ENCODE measurements around the gene MICU2. TPM values are rescaled to one million over a fixed set of nuclear protein-coding genes. Genes with fewer than 3 reads are reported as not detected.

MICU2 gene
- total and polyA plus RNA-seq, 2 of the 13 experiments (the other 11 are each of a cell fraction or from before 2014, with no cell fraction given) = 31.7 to 42.4 TPM

GRCh38 chr13:21476893-21477472, 127.0 kb downstream of the MICU2 start (continued):
- peak; percentile 69; the same call in 1 of the 2 replicates for TF ChIP-seq ZNF337 (CRISPR knock-in tag; IDR thresholded peaks at IDR 0.05; ENCODE audit: borderline replicate concordance, low read depth)
- TF ChIP-seq HIC2 (CRISPR knock-in tag; IDR thresholded peaks at IDR 0.05; ENCODE audit: low read depth) = no peak
- no peak for TF ChIP-seq KMT2B (CRISPR knock-in tag; IDR thresholded peaks at IDR 0.05)
- TF ChIP-seq HNRNPK (IDR thresholded peaks at IDR 0.05; ENCODE audit: low read depth, low read length, poor library complexity, severe bottlenecking) = no peak
- no peak for TF ChIP-seq FOXJ3 (CRISPR knock-in tag; IDR thresholded peaks at IDR 0.05; ENCODE audit: borderline replicate concordance)
- no peak for TF ChIP-seq HOXA5 (CRISPR knock-in tag; IDR thresholded peaks at IDR 0.05)
- peak; percentile 13 for TF ChIP-seq TEAD3 (CRISPR knock-in tag; optimal IDR thresholded peaks at IDR 0.05; ENCODE audit: borderline replicate concordance)
- TF ChIP-seq ZNF660 (CRISPR knock-in tag; IDR thresholded peaks at IDR 0.05; ENCODE audit: borderline replicate concordance, low read depth) = no peak
- TF ChIP-seq CREM (IDR thresholded peaks at IDR 0.05) = no peak
- no peak for TF ChIP-seq CREM (CRISPR knock-in tag; IDR thresholded peaks at IDR 0.05)
- no peak for TF ChIP-seq ZBTB1 (CRISPR knock-in tag; IDR thresholded peaks at IDR 0.05; ENCODE audit: borderline replicate concordance)
- no peak for TF ChIP-seq ZBTB37 (CRISPR knock-in tag; IDR thresholded peaks at IDR 0.05)
- no peak for TF ChIP-seq ZNF629 (CRISPR knock-in tag; conservative IDR thresholded peaks at IDR 0.05)
- 0 out of 2 replicates have a peak, but pooled peaks have one; percentile 28 for TF ChIP-seq FOSL2 (CRISPR knock-in tag; IDR thresholded peaks at IDR 0.05)
- TF ChIP-seq, protein P1, sequence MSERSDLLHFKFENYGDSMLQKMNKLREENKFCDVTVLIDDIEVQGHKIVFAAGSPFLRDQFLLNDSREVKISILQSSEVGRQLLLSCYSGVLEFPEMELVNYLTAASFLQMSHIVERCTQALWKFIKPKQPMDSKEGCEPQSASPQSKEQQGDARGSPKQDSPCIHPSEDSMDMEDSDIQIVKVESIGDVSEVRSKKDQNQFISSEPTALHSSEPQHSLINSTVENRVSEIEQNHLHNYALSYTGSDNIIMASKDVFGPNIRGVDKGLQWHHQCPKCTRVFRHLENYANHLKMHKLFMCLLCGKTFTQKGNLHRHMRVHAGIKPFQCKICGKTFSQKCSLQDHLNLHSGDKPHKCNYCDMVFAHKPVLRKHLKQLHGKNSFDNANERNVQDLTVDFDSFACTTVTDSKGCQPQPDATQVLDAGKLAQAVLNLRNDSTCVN (CRISPR knock-in tag; IDR thresholded peaks at IDR 0.05; ENCODE audit: borderline replicate concordance) = no peak
- peak; percentile 67; the same call in 1 of the 2 replicates for TF ChIP-seq KDM2A (CRISPR knock-in tag; IDR thresholded peaks at IDR 0.05; ENCODE audit: borderline replicate concordance, low read depth)
- TF ChIP-seq, protein P2, sequence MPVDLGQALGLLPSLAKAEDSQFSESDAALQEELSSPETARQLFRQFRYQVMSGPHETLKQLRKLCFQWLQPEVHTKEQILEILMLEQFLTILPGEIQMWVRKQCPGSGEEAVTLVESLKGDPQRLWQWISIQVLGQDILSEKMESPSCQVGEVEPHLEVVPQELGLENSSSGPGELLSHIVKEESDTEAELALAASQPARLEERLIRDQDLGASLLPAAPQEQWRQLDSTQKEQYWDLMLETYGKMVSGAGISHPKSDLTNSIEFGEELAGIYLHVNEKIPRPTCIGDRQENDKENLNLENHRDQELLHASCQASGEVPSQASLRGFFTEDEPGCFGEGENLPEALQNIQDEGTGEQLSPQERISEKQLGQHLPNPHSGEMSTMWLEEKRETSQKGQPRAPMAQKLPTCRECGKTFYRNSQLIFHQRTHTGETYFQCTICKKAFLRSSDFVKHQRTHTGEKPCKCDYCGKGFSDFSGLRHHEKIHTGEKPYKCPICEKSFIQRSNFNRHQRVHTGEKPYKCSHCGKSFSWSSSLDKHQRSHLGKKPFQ (CRISPR knock-in tag; IDR thresholded peaks at IDR 0.05; ENCODE audit: insufficient replicate concordance) = no peak
- TF ChIP-seq ZNF672 (CRISPR knock-in tag; IDR thresholded peaks at IDR 0.05) = no peak
- no peak for TF ChIP-seq ZNF432 (CRISPR knock-in tag; IDR thresholded peaks at IDR 0.05; ENCODE audit: borderline replicate concordance)
- TF ChIP-seq RFX1 (IDR thresholded peaks at IDR 0.05) = no peak
- no peak for TF ChIP-seq HDAC1 (CRISPR knock-in tag; IDR thresholded peaks at IDR 0.05)
- peak; percentile 76 to 85 for TF ChIP-seq HMGXB4 (CRISPR knock-in tag; IDR thresholded peaks at IDR 0.05; ENCODE audit: borderline replicate concordance in 1 of 2, low read depth in 1 of 2)
- TF ChIP-seq NAIF1 (CRISPR knock-in tag; IDR thresholded peaks at IDR 0.05; ENCODE audit: borderline replicate concordance) = no peak

Measured in HepG2 (cell line).